ENCODE results near the gene WLS. TPM values are rescaled to one million over a fixed set of nuclear protein-coding genes. Genes with fewer than 3 reads are reported as not detected.

Gene WLS
- total RNA-seq, 1 donor from 2014 or later, result 99.6 TPM

GRCh38 chr1:68107771-68108170 is 124.6 kb downstream of the WLS start:
- DNase-seq (ENCODE audit: low spot score), result no peak
- Mint-ChIP-seq H3K27me3 (ENCODE audit: unreplicated experiment) (peaks cover 1% of the 10 kb centered on the region), H3K36me3 (ENCODE audit: low read depth, unreplicated experiment) (no peaks in the 10 kb centered on the region), H3K4me1 (ENCODE audit: unreplicated experiment) (peaks cover 7% of the 10 kb centered on the region), H3K4me3 (ENCODE audit: unreplicated experiment) (no peak overlapping the region), H3K27ac (ENCODE audit: unreplicated experiment) (no peak overlapping the region), H3K9me3 (ENCODE audit: unreplicated experiment) (no peaks in the 10 kb centered on the region)
- TF ChIP-seq CTCF (IDR thresholded peaks at IDR 0.05; ENCODE audit: unreplicated experiment), result no peak

GRCh38 chr1:68103884-68104554 is 128.3 kb downstream of the WLS start:
- no peak overlapping the region for H3K27ac Mint-ChIP-seq (ENCODE audit: unreplicated experiment)
- H3K4me3 Mint-ChIP-seq (ENCODE audit: unreplicated experiment), result no peak overlapping the region
- H3K27me3 Mint-ChIP-seq (ENCODE audit: unreplicated experiment), result no peaks in the 10 kb centered on the region
- H3K9me3 Mint-ChIP-seq (ENCODE audit: unreplicated experiment), result no peaks in the 10 kb centered on the region
- no peak for TF ChIP-seq CTCF (IDR thresholded peaks at IDR 0.05; ENCODE audit: unreplicated experiment)
- no peaks in the 10 kb centered on the region for H3K36me3 Mint-ChIP-seq (ENCODE audit: low read depth, unreplicated experiment)
- H3K4me1 Mint-ChIP-seq (ENCODE audit: unreplicated experiment), result peaks cover 9% of the 10 kb centered on the region
- DNase-seq (ENCODE audit: low spot score), result no peak

GRCh38 chr1:68103011-68103545 is 129.2 kb downstream of the WLS start:
- Mint-ChIP-seq H3K4me1 (ENCODE audit: unreplicated experiment) (peaks cover 9% of the 10 kb centered on the region), H3K9me3 (ENCODE audit: unreplicated experiment) (no peaks in the 10 kb centered on the region), H3K36me3 (ENCODE audit: low read depth, unreplicated experiment) (no peaks in the 10 kb centered on the region), H3K27ac (ENCODE audit: unreplicated experiment) (no peak overlapping the region), H3K27me3 (ENCODE audit: unreplicated experiment) (no peaks in the 10 kb centered on the region), H3K4me3 (ENCODE audit: unreplicated experiment) (no peak overlapping the region)
- DNase-seq (ENCODE audit: low spot score), result no peak
- no peak for TF ChIP-seq CTCF (IDR thresholded peaks at IDR 0.05; ENCODE audit: unreplicated experiment)

- TF ChIP-seq CTCF (IDR thresholded peaks at IDR 0.05; ENCODE audit: unreplicated experiment), result no peak
These were observed 130.5 kb downstream of the WLS start for GRCh38 chr1:68101829-68102228.

GRCh38 chr1:68100571-68100970 is 131.8 kb downstream of the WLS start:
- Mint-ChIP-seq H3K4me1 (ENCODE audit: unreplicated experiment) (peaks cover 9% of the 10 kb centered on the region), H3K9me3 (ENCODE audit: unreplicated experiment) (no peaks in the 10 kb centered on the region), H3K27me3 (ENCODE audit: unreplicated experiment) (no peaks in the 10 kb centered on the region), H3K36me3 (ENCODE audit: low read depth, unreplicated experiment) (no peaks in the 10 kb centered on the region), H3K27ac (ENCODE audit: unreplicated experiment) (no peak overlapping the region), H3K4me3 (ENCODE audit: unreplicated experiment) (no peak overlapping the region)
- no peak for DNase-seq (ENCODE audit: low spot score)
- TF ChIP-seq CTCF (IDR thresholded peaks at IDR 0.05; ENCODE audit: unreplicated experiment), result no peak

More at GRCh38 chr1:68101829-68102228, 130.5 kb downstream of the WLS start:
- no peak overlapping the region for H3K4me3 Mint-ChIP-seq (ENCODE audit: unreplicated experiment)
- H3K4me1 Mint-ChIP-seq (ENCODE audit: unreplicated experiment), result peaks cover 9% of the 10 kb centered on the region
- no peak for DNase-seq (ENCODE audit: low spot score)
- no peaks in the 10 kb centered on the region for H3K36me3 Mint-ChIP-seq (ENCODE audit: low read depth, unreplicated experiment)
- H3K27ac Mint-ChIP-seq (ENCODE audit: unreplicated experiment), result no peak overlapping the region
- no peaks in the 10 kb centered on the region for H3K27me3 Mint-ChIP-seq (ENCODE audit: unreplicated experiment)
- no peaks in the 10 kb centered on the region for H3K9me3 Mint-ChIP-seq (ENCODE audit: unreplicated experiment)

All from endothelial cell (in vitro differentiated cells).